Activated naive CD4-positive, alpha-beta T cell treated with anti-CD3 and anti-CD28 coated beads, Interleukin-2, amount 50 U/mL, for 24 hours (primary cell): ENCODE results near the gene TRMT10C.
"Not testable (repeated sequence)": the region's sequence is repeated elsewhere in the genome, so short reads cannot be mapped to it uniquely, and the experiment has no call there.

Experiments
- H3K27ac Mint-ChIP-seq: one replicate; pipeline ENCODE4 v1.8.0; 2021; ENCODE audit warnings: mild to moderate bottlenecking, mixed read lengths
- H3K27me3 Mint-ChIP-seq: one replicate; pipeline ENCODE4 v1.8.0; 2021; ENCODE audit warnings: mixed read lengths
- H3K36me3 Mint-ChIP-seq: one replicate; pipeline ENCODE4 v1.8.0; 2021; ENCODE audit warnings: mixed read lengths
- H3K4me1 Mint-ChIP-seq: one replicate; pipeline ENCODE4 v1.8.0; 2021; ENCODE audit warnings: mixed read lengths
- H3K4me3 Mint-ChIP-seq: one replicate; pipeline ENCODE4 v1.8.0; 2021; ENCODE audit warnings: mild to moderate bottlenecking, mixed read lengths
- H3K9me3 Mint-ChIP-seq: one replicate; pipeline ENCODE4 v1.8.0; 2021; ENCODE audit warnings: mixed read lengths

TRMT10C gene

DNA sequence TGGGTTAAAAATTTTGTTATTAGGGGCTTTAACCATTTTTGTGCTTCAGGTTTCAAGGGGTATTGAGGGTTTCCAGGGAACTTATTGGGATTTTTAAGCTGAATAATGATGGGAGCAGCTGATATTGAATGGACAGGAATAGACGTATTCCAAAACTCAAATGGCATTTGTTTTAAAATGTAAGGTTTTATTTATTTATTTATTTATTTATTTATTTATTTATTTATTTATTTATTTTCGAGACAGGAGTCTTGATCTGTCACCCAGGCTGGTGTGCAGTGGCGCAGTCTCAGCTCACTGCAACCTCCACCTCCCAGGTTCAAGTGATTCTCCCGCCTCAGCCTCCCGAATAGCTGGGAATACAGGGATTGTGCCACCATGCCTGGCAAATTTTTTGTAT, 26.4 kb upstream of the TRMT10C start:
- Mint-ChIP-seq H3K9me3 (no peaks in the 10 kb centered on the region), H3K36me3 (peaks cover 1% of the 10 kb centered on the region), H3K27me3 (no peaks in the 10 kb centered on the region)

DNA sequence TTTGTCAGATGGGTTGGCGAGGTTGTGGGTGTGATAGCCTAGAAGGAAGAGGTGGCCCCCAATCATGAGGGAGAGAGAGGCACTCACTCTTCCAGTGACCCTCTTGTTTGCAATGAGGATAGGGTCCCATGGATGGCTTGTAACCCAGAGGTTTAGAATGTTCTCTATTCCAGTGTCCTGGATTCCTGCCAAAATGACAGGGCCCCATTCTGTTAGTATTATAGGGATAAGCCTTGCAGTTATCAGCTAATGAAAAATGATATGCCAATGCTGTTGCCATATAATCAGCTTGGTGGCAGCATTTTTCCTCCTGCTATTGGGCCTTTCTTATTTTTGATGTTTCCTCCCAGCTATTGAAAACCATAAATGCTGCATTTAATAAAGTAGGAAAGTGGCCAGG, 25.4 kb upstream of the TRMT10C start:
- H3K27ac Mint-ChIP-seq, result no peak overlapping the region
- no peaks in the 10 kb centered on the region for H3K27me3 Mint-ChIP-seq
- H3K9me3 Mint-ChIP-seq, result no peaks in the 10 kb centered on the region
- peaks cover 1% of the 10 kb centered on the region for H3K36me3 Mint-ChIP-seq
- H3K4me1 Mint-ChIP-seq, result peaks cover 19% of the 10 kb centered on the region
- no peak overlapping the region for H3K4me3 Mint-ChIP-seq

More for the DNA sequence above, 26.4 kb upstream of the TRMT10C start:
- peaks cover 29% of the 10 kb centered on the region for H3K4me1 Mint-ChIP-seq
- no peak overlapping the region for H3K27ac Mint-ChIP-seq
- no peak overlapping the region for H3K4me3 Mint-ChIP-seq

DNA sequence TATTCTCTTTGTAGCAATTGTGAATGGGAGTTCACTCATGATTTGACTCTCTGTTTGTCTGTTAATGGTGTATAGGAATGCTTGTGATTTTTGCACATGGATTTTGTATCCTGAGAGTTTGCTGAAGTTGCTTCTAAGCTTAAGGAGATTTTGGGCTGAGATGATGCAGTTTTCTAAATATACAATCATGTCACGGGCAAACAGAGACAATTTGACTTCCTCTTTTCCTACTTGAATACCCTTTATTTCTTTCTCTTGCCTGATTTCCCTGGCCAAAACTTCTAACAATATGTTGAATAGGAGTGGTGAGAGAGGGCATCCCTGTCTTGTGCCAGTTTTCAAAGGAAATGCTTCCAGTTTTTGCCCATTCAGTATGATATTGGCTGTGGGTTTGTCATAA, 24.7 kb upstream of the TRMT10C start:
- H3K27ac Mint-ChIP-seq, H3K36me3 Mint-ChIP-seq, H3K4me3 Mint-ChIP-seq, H3K9me3 Mint-ChIP-seq, H3K27me3 Mint-ChIP-seq: not testable (repeated sequence)
- H3K4me1 Mint-ChIP-seq, result peaks cover 15% of the 10 kb centered on the region

DNA sequence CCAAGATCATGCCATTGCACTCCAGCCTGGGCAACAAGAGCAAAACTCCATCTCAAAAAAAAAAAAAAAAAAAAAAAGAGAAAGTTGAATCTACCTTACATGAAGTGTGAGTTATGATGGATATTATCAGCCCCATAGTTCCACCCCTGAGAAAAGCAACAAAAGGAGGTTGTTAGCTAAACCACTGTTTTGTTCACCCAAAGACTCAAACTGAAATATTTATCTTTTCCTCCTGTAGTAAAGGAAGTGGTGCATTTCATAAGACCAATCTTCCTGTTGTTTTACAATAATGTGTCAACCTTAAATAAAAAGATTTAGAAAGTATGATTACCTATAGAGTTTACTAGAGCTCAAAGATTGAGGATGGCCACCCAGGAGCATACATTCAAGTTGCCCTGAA, 18.7 kb upstream of the TRMT10C start:
- H3K4me3 Mint-ChIP-seq, result peak overlapping the region; percentile 47
- H3K4me1 Mint-ChIP-seq, result peaks cover 32% of the 10 kb centered on the region
- no peaks in the 10 kb centered on the region for H3K9me3 Mint-ChIP-seq
- H3K36me3 Mint-ChIP-seq, result peaks cover under 1% of the 10 kb centered on the region
- no peaks in the 10 kb centered on the region for H3K27me3 Mint-ChIP-seq
- peak overlapping the region; percentile 82 for H3K27ac Mint-ChIP-seq

DNA sequence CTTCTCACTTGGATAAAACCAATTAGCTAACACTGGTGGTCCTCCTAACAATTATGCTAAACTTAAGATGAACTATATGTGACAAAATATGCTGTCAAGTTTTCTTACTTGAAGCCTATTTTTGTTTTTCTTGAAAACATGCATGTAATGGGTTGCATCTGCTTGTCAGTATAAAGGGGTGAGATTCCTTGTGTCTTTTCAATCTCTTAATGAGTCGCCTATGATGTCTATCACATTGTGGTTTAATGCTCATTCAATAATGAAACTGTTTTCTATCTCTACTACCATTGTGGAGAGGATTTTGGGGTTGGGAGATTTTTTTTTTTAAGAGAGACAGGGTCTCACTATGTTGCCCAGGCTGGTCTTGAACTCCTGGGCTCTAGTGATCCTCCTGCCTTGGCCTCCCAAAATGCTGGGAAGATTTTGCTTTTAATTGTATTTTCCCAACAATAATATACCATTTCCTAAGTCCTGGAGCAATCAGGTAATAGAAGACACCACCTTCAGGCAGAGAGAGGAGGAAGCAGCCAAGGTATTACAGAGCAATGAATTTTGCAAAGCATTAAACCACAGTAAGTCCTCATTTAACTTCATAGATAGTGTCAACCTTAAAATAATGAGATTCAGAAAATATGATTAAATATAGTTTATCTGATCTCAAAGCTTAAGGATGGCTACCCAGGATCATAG, 17.4 kb upstream of the TRMT10C start:
- H3K27me3 Mint-ChIP-seq, result no peaks in the 10 kb centered on the region
- H3K36me3 Mint-ChIP-seq, result no peaks in the 10 kb centered on the region
- H3K9me3 Mint-ChIP-seq, result no peaks in the 10 kb centered on the region
- peak overlapping the region; percentile 49 for H3K27ac Mint-ChIP-seq
- H3K4me3 Mint-ChIP-seq, result peak overlapping the region; percentile 9
- H3K4me1 Mint-ChIP-seq, result peaks cover 36% of the 10 kb centered on the region

DNA sequence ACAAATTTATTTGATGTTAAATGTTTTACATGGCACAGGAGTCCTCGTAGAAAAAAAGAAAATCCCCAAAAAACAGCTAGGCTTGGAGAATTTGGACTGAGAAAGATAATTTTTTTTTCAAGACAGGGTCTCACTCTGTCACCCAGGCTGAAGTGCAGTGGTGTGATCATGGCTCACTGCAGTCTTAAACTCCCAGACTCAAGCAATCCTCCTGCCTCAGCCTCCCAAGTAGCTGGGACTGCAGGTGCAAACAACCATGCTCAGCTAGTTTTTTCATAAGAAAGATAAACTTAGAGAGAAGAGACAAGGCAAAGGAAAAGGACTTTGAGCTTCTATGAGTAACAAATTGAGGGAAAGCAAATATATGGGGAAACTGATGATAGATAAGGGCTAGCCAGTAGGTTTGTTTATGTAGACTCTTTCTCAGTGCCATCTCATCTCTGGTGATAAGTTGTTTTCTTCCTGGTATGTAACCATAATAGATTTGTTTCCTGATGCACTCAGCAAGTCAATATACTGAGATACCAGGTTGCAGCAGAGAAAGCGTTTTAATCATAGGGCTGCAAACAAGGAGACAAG, 13.1 kb upstream of the TRMT10C start:
- Mint-ChIP-seq H3K27me3 (no peaks in the 10 kb centered on the region), H3K4me1 (peaks cover 16% of the 10 kb centered on the region), H3K9me3 (no peaks in the 10 kb centered on the region), H3K27ac (no peak overlapping the region), H3K36me3 (peaks cover 2% of the 10 kb centered on the region), H3K4me3 (no peak overlapping the region)

DNA sequence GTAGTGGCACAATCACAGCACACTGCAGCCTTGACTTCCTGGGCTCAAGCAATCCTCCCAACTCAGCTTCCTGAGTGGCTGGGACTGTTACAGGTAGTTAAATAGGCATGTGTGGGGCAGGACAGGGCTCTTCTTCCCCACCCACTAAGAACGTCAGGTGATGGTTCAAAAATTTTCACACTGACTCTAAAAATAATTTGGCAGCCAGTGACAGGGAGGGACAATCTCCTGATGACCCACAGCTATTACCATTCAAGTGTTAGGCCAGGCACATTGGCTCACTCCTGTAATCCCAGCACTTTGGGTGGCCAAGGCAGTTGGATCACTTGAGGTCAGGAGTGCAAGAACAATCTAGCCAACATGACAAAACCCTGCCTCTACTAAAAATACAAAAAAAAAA, 12.2 kb upstream of the TRMT10C start:
- H3K9me3 Mint-ChIP-seq, result no peaks in the 10 kb centered on the region
- no peak overlapping the region for H3K27ac Mint-ChIP-seq
- no peaks in the 10 kb centered on the region for H3K27me3 Mint-ChIP-seq
- peaks cover 2% of the 10 kb centered on the region for H3K36me3 Mint-ChIP-seq
- H3K4me1 Mint-ChIP-seq, result peaks cover 8% of the 10 kb centered on the region
- no peak overlapping the region for H3K4me3 Mint-ChIP-seq

DNA sequence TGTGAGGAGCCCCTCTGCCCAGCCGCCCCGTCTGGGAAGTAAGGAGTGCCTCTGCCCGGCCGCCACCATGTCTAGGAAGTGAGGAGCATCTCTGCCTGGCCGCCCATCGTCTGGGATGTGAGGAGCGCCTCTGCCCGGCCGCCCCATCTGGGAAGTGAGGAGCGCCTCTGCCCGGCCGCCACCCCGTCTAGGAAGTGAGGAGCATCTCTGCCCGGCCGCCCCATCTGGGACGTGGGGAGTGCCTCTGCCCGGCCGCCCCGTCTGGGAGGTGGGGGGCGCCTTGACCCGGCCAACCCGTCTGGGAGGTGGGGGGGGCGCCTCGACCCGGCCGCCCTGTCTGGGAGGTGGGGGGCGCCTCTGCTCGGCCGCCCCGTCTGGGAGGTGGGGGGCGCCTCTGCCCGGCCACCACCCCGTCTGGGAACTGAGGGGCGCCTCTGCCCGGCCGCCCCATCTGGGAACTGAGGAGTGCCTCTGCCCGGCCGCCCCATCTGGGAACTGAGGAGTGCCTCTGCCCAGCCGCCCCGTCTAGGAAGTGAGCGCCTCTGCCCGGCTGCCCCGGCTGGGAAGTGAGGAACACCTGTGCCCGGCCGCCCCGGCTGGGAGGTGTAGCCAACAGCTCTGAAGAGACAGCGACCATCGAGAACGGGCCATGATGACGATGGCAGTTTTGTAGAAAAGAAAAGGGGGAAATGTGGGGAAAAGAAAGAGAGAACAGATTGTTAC, 10.1 kb upstream of the TRMT10C start:
- H3K9me3 Mint-ChIP-seq, H3K27me3 Mint-ChIP-seq, H3K4me3 Mint-ChIP-seq, H3K27ac Mint-ChIP-seq, H3K4me1 Mint-ChIP-seq, H3K36me3 Mint-ChIP-seq: not testable (repeated sequence)

DNA sequence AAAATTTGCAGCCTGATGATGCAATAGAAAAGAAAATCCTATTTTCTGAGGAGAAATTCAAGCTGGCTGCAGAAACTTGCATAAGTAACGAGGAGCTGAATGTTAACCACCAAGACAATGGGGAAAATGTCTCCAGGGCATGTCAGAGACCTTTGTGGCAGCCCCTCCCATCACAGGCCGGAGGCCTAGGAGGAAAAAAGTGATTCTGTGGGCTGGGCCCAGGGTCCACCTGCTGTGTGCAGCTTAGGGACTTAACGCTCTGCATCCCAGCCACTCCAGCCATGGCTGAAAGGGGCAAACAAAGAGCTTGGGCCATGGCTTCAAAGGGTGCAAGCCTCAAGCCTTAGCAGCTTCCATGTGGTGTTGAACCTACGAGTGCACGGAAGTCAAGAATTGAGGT, 8.3 kb upstream of the TRMT10C start:
- H3K36me3 Mint-ChIP-seq, H3K27ac Mint-ChIP-seq, H3K27me3 Mint-ChIP-seq, H3K4me3 Mint-ChIP-seq, H3K4me1 Mint-ChIP-seq, H3K9me3 Mint-ChIP-seq: not testable (repeated sequence)

DNA sequence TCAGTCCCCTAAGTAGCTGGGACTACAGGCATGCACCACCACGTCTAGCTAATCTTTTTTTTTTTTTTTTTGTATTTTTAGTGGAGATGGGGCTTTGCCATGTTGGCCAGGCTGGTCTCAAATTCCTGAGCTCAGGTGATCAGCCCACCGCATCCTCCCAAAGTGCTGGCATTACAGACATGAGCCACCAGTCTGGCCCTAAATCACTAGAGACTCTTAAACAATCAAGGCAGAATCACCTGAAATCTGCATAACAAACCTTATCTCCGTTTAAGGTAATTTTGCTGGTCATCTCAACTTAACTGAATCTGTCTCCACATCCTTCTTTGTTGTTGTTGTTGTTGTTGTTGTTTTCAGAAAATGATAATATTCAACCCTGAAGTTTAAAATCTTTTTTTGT, 5.6 kb upstream of the TRMT10C start:
- H3K9me3 Mint-ChIP-seq, result no peaks in the 10 kb centered on the region
- H3K4me1 Mint-ChIP-seq, result peaks cover 5% of the 10 kb centered on the region
- H3K4me3 Mint-ChIP-seq, result no peak overlapping the region
- no peak overlapping the region for H3K27ac Mint-ChIP-seq
- H3K36me3 Mint-ChIP-seq, result peaks cover 2% of the 10 kb centered on the region
- peaks cover 2% of the 10 kb centered on the region for H3K27me3 Mint-ChIP-seq

DNA sequence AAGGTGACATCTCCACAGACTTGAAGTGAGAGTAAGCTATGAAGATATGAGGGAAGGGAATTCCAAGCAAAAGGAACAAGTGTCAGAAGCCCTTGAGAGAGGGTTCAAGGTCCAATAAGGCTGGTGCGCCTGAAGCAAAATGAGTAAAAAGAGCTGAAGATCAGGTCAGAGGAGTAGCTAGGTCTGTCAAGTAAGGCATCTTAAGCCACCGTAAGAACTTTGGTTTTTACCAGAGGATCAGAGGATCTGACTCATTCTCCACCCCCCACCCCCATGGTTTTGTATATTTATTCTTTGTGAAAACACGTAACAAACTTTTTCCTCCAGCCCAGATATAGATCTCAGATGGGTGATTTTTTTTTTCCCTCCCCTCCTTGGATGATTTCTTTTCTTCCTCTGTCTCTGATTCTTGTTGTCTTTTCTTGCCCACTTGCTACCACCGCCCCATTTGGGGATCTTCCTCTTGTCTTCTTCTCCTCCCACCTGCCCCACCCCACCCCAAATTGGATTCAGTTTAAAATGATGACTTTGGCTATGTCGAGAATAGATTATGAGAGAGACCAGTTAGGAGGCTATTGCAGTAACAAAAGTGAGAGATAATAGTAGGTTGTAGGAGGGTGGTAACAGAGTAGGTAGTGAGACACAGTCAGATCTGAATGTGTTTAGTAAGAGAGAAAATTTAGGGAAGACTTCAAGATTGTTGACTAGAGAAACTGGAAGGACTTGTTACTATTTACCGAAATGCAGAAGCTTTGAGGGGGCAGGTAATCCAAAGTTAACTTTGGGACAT, 6.1 kb downstream of the TRMT10C start:
- H3K27me3 Mint-ChIP-seq, result no peaks in the 10 kb centered on the region

DNA sequence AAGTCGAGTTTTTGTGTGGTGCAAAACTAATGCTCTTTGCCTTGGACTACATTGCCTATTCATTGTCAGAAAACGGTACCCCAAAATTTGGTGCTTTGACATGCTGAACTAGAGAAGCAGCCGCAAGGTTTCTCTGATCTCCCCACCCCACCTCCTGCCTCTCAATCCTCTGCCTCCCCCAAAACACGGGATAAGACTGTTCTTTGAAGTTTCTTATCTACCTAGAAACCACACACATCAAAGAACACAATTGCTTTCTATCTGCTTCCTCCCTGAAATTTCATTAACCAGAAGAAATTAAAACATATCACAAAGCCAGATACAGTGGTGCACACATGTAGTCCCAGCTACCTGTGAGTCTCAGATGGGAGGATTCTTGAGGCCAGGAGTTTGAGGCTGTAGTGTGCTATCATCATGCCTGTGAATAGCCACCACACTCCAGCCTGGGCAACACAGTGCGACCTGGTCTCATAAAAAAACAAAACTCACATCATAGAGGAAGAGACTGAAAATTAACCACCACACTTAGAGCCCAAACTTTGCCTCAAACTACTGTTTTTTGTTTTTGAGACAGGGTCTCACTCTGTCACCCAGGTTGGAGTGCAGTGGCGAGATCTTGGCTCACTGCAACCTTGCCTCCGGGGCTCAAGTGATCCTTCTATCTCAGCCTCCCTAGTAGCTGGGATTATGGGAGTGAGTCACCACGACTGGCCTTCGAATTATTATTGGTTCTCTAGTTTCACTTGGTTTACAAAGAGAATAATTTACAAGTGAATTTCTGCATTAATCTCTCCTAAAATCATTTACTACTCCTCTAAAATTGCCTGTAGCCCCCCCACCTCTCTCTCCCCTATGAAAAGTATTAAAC, 9.6 kb downstream of the TRMT10C start:
- no peaks in the 10 kb centered on the region for H3K9me3 Mint-ChIP-seq
- H3K36me3 Mint-ChIP-seq, result peaks cover 18% of the 10 kb centered on the region
- H3K27ac Mint-ChIP-seq, result peak overlapping the region; percentile 81
- H3K27me3 Mint-ChIP-seq, result no peaks in the 10 kb centered on the region
- H3K4me1 Mint-ChIP-seq, result peaks cover 71% of the 10 kb centered on the region
- H3K4me3 Mint-ChIP-seq, result peak overlapping the region; percentile 45

More for the DNA sequence above, 6.1 kb downstream of the TRMT10C start:
- peaks cover 29% of the 10 kb centered on the region for H3K36me3 Mint-ChIP-seq
- H3K4me1 Mint-ChIP-seq, result peaks cover 75% of the 10 kb centered on the region
- peak overlapping the region; percentile 56 for H3K4me3 Mint-ChIP-seq
- H3K9me3 Mint-ChIP-seq, result no peaks in the 10 kb centered on the region
- peak overlapping the region; percentile 90 for H3K27ac Mint-ChIP-seq

DNA sequence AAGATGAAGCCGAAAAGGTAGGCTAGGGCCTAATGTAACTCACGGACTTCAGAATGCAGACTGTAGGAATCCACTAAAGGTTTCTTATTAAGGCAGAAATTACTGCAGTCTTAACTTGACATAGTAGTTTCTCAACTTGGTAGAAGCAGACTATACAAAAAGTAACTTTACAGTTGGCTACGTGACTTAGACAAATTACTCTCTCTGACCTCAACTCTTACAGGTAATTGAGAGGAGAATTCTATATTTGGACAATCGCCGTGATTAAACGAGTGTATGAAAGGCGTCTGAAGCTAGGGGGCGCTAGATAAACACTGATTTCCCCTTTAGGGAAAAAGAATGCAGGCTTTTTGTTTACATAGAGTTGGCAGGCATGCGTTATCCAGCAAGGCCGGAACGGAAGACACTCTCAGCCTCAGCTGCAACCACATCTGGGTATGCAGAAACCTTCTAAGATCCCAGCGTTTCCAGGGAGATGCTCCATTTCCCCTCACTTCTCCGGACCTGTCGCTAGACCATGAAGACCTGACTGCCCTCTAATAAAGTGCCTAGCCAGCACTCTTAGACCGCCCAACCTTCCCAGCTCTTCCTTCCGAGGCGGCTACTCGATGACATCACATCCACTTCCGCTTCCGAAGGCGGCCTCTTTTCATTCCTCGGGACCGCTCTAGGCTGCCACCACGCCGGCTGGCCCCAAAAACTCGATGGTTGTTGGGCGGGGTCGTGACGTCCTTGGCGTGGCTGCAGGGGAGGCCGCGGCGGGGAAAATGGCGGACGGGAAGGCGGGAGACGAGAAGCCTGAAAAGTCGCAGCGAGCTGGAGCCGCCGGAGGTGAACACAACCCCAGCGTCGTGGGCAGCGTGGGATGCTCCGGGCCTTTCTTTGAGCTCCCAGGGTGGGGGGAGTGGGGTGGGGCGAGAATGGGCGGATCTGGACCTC, 12.1 kb downstream of the TRMT10C start, which contains the start of gene PCNP:
PCNP (plus strand) TSS at position 732 of the 939 bp plus-strand sequence; CDS start at position 768, 36 bp downstream.
- Mint-ChIP-seq H3K9me3 (no peaks in the 10 kb centered on the region), H3K27ac (peak within 1 kb of the TSS; percentile 97), H3K4me1 (peaks cover 72% of the 10 kb centered on the region), H3K36me3 (peaks cover 5% of the 10 kb centered on the region), H3K27me3 (no peaks in the 10 kb centered on the region), H3K4me3 (peak within 1 kb of the TSS; percentile 97)
